Loucy (cell line): ENCODE results near the gene SFXN3.

Experiments
- CTCF ChIP-seq: fragments of 200-600 bp; sonication (generic); conservative IDR thresholded peaks from 2 replicates; pipeline ENCODE4 v1.5.1; 2014; ENCODE audit warnings: mild to moderate bottlenecking, antibody characterized with exemption, low read length
- EZH2phosphoT487 ChIP-seq: fragments of 200-600 bp; IDR thresholded peaks from 2 replicates; pipeline ENCODE4 v1.6.1; 2018; ENCODE audit warnings: antibody characterized with exemption, mild to moderate bottlenecking, moderate library complexity, borderline replicate concordance

GRCh38 chr10:101054351-101054750, 23.3 kb downstream of the SFXN3 start:
- TF ChIP-seq CTCF (no peak), EZH2phosphoT487 (no peak)
